Thyroid gland (tissue), 4 donors: Measurements from ENCODE around the gene KSR1. TPM values are rescaled to one million over a fixed set of nuclear protein-coding genes. Genes with fewer than 3 reads are reported as not detected.

Experiments
- DNase-seq, 2 donors: peaks; one replicate each; pipeline ENCODE4 v3.0.0-alpha.2; 2019
- H3K27ac ChIP-seq, 3 donors: fragments of 200-600 bp; sonication (generic); 1 replicate in 2 of 3; 2 replicates in 1 of 3; pipeline ENCODE4 v1.5.1; 2016 to 2019; ENCODE audit warnings: mild to moderate bottlenecking in 1 of 3, moderate library complexity in 1 of 3
- H3K27me3 ChIP-seq: fragments of 200-600 bp; sonication (generic); one replicate; pipeline ENCODE4 v1.5.1; 2019
- H3K36me3 ChIP-seq, 2 donors: fragments of 200-600 bp; sonication (generic); one replicate each; pipeline ENCODE4 v1.5.1; 2016 to 2019
- H3K4me1 ChIP-seq, 2 donors: fragments of 200-600 bp; sonication (generic); one replicate each; pipeline ENCODE4 v1.5.1; 2017 to 2019
- H3K4me3 ChIP-seq, 3 donors: fragments of 200-600 bp; sonication (generic); replicated peaks in 1 of 3; 1 replicate in 2 of 3; 2 replicates in 1 of 3; pipeline ENCODE4 v1.5.1; 2016; ENCODE audit warnings: mild to moderate bottlenecking in 1 of 3
- H3K9me3 ChIP-seq: fragments of 200-600 bp; sonication (generic); one replicate; pipeline ENCODE4 v1.5.1; 2017
- CTCF ChIP-seq, 6 experiments: fragments of 200-600 bp in 3 of 6; fragments of 450-650 bp in 3 of 6; sonication (generic) in 3 of 6; IDR thresholded peaks; one replicate each; pipeline ENCODE4 v1.5.1; 2016 to 2019; ENCODE audit warnings: antibody characterized with exemption in 6 of 6, mild to moderate bottlenecking in 2 of 6, inconsistent platforms in 1 of 6, moderate library complexity in 1 of 6
- POLR2A ChIP-seq, 2 donors: fragments of 450-650 bp; IDR thresholded peaks; one replicate each; pipeline ENCODE4 v1.6.1; 2017; ENCODE audit warnings: antibody characterized with exemption in 2 of 2, mild to moderate bottlenecking in 2 of 2, moderate library complexity in 1 of 2
- WGBS, 2 donors: methylation state at CpG; one replicate each; pipeline ENCODE4 v1.1.5; 2017; 5-methylcytosine and 5-hydroxymethylcytosine counted together
- intact Hi-C: fragments of 100-400 bp; cut with DNase I; formaldehyde crosslinking; loops from one replicate; pipeline ENCODE4 v1.15.1; 2023
- total RNA-seq, 4 donors: library from RNA; depleted of rRNA; stranded (reverse); fragments of >200 nt; gene quantifications; one replicate each; pipeline ENCODE4 v1.2.3, GENCODE V29; 2016

Gene KSR1
- total RNA-seq, 4 donors from 2014 or later = 35.9 to 75.5 (median 67.7) TPM

GRCh38 chr17:27554152-27554551, 97.9 kb downstream of the KSR1 start:
- DNase-seq = peak; percentile 30 to 58
- Histone ChIP-seq H3K9me3 (no peaks in the 10 kb centered on the region), H3K27ac (peak overlapping the region in 1 of 3 donors; percentile 52), H3K27me3 (no peaks in the 10 kb centered on the region), H3K4me3 (no peak overlapping the region), H3K36me3 (no peaks in the 10 kb centered on the region), H3K4me1 (peaks cover 34 to 49% of the 10 kb centered on the region in 2 donors)
- intact Hi-C loops = no loop called here
- 80 to 90% methylated on average over 11 of the region's 11 CpGs for WGBS, 2 donors
- TF ChIP-seq CTCF (IDR thresholded peaks at IDR 0.05) = no peak
- no peak for TF ChIP-seq POLR2A (IDR thresholded peaks at IDR 0.05)

- WGBS, 2 donors = 83 to 88% methylated on average over 6 of the region's 6 CpGs
- DNase-seq = no peak
- Histone ChIP-seq H3K4me1 (peaks cover 34 to 49% of the 10 kb centered on the region in 2 donors), H3K9me3 (no peaks in the 10 kb centered on the region), H3K4me3 (no peak overlapping the region), H3K36me3 (no peaks in the 10 kb centered on the region), H3K27ac (peak overlapping the region in 1 of 3 donors; percentile 52), H3K27me3 (no peaks in the 10 kb centered on the region)
- intact Hi-C loops = no loop called here
- no peak for TF ChIP-seq CTCF (IDR thresholded peaks at IDR 0.05)
- TF ChIP-seq POLR2A (IDR thresholded peaks at IDR 0.05) = no peak
Measured at GRCh38 chr17:27554911-27555310, 98.7 kb downstream of the KSR1 start.

GRCh38 chr17:27555339-27555738, 99.1 kb downstream of the KSR1 start:
- no peak for DNase-seq
- intact Hi-C loops = no loop called here
- Histone ChIP-seq H3K27ac (no peak overlapping the region), H3K4me1 (peaks cover 35 to 49% of the 10 kb centered on the region in 2 donors), H3K4me3 (no peak overlapping the region), H3K9me3 (no peaks in the 10 kb centered on the region), H3K36me3 (no peaks in the 10 kb centered on the region), H3K27me3 (no peaks in the 10 kb centered on the region)
- 69 to 74% methylated on average over 5 of the region's 5 CpGs for WGBS, 2 donors
- TF ChIP-seq CTCF (IDR thresholded peaks at IDR 0.05) (no peak), POLR2A (IDR thresholded peaks at IDR 0.05) (no peak)

GRCh38 chr17:27558341-27558740, 102.1 kb downstream of the KSR1 start:
- Histone ChIP-seq H3K4me3 (no peak overlapping the region), H3K36me3 (no peaks in the 10 kb centered on the region), H3K27ac (no peak overlapping the region), H3K9me3 (no peaks in the 10 kb centered on the region), H3K4me1 (peaks cover 25 to 50% of the 10 kb centered on the region in 2 donors), H3K27me3 (no peaks in the 10 kb centered on the region)
- 90 to 91% methylated on average over 5 of the region's 5 CpGs for WGBS, 2 donors
- TF ChIP-seq CTCF (IDR thresholded peaks at IDR 0.05) (no peak), POLR2A (IDR thresholded peaks at IDR 0.05) (no peak)
- no peak for DNase-seq
- intact Hi-C loops = no loop called here

GRCh38 chr17:27558842-27559505, 102.7 kb downstream of the KSR1 start:
- Histone ChIP-seq H3K27ac (peak overlapping the region in 2 of 3 donors; percentile 73 to 78), H3K4me3 (no peak overlapping the region), H3K9me3 (no peaks in the 10 kb centered on the region), H3K27me3 (no peaks in the 10 kb centered on the region), H3K4me1 (peaks cover 18 to 44% of the 10 kb centered on the region in 2 donors), H3K36me3 (no peaks in the 10 kb centered on the region)
- 86 to 91% methylated on average over 12 of the region's 12 CpGs for WGBS, 2 donors
- DNase-seq = no peak
- intact Hi-C loops = no loop called here
- TF ChIP-seq CTCF (IDR thresholded peaks at IDR 0.05) = no peak
- TF ChIP-seq POLR2A (IDR thresholded peaks at IDR 0.05) = no peak
